Measurements from ENCODE around the gene FLAD1. TPM values are rescaled to one million over a fixed set of nuclear protein-coding genes. Genes with fewer than 3 reads are reported as not detected.

Gene FLAD1
- total RNA-seq, 1 experiment from 2014 or later: 88.3 TPM

DNA sequence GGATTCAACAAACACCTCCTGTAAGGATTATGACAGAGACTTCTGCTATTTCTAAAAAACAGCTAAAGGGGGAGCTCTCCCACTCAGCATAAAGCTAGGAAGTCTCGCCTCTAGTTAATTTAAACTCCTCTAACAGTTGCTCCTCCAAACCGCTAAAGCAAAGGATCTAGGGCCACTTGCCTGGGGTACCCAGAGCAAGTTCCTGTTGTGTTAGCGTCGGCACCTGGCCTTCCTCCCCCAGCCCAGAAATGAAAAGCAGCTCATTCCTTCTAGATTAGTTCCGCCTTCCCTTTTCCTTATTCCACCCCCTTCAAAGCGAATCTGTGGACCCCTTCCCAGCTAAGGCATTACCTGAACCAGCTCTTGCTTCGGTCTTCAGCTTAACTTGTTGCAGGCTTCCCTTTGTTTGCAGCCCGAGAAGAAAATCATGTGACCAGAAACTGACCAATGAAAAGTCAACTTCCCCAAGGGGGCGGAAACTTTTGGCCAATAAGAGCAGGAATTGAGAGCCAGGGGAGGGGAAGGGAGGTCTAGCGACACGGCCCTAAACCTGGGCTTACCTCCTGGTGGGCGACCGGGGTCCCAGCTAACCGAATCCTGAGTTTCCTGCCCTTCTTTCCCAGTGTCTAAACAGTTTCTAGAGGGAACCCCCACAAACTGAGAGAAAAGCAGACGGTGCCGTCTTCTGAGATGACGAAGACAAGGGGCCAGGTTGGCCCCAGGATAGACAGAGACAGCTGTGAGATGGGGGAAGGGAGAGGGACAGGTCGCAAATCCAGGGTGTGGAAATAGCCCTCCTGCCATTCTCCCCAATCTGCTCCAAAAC is 27.2 kb upstream of the FLAD1 start, which contains the start of gene PBXIP1 (continued):
- TF ChIP-seq PRDM15 (CRISPR knock-in tag; IDR thresholded peaks at IDR 0.05): peak; percentile 75
- TF ChIP-seq ZMAT4 (CRISPR knock-in tag; IDR thresholded peaks at IDR 0.05): peak; percentile 52; the same call in 1 of the 2 replicates

- no peak for DNase-seq (ENCODE audit: low spot score)
- no peaks in the 10 kb centered on the region for H3K27me3 Mint-ChIP-seq (ENCODE audit: low read depth)
- TF ChIP-seq TEAD4 (CRISPR knock-in tag; IDR thresholded peaks at IDR 0.05) (no peak), IRF1 (CRISPR knock-in tag; IDR thresholded peaks at IDR 0.05) (no peak), ZNF317 (CRISPR knock-in tag; IDR thresholded peaks at IDR 0.05; ENCODE audit: borderline replicate concordance, low read depth) (no peak), OVOL2 (CRISPR knock-in tag; IDR thresholded peaks at IDR 0.05; ENCODE audit: borderline replicate concordance) (no peak), EMX1 (CRISPR knock-in tag; IDR thresholded peaks at IDR 0.05) (0 out of 2 replicates have a peak, but pooled peaks have one; percentile 35), ZNF416 (CRISPR knock-in tag; IDR thresholded peaks at IDR 0.05) (no peak)
- TF ChIP-seq, protein P1, sequence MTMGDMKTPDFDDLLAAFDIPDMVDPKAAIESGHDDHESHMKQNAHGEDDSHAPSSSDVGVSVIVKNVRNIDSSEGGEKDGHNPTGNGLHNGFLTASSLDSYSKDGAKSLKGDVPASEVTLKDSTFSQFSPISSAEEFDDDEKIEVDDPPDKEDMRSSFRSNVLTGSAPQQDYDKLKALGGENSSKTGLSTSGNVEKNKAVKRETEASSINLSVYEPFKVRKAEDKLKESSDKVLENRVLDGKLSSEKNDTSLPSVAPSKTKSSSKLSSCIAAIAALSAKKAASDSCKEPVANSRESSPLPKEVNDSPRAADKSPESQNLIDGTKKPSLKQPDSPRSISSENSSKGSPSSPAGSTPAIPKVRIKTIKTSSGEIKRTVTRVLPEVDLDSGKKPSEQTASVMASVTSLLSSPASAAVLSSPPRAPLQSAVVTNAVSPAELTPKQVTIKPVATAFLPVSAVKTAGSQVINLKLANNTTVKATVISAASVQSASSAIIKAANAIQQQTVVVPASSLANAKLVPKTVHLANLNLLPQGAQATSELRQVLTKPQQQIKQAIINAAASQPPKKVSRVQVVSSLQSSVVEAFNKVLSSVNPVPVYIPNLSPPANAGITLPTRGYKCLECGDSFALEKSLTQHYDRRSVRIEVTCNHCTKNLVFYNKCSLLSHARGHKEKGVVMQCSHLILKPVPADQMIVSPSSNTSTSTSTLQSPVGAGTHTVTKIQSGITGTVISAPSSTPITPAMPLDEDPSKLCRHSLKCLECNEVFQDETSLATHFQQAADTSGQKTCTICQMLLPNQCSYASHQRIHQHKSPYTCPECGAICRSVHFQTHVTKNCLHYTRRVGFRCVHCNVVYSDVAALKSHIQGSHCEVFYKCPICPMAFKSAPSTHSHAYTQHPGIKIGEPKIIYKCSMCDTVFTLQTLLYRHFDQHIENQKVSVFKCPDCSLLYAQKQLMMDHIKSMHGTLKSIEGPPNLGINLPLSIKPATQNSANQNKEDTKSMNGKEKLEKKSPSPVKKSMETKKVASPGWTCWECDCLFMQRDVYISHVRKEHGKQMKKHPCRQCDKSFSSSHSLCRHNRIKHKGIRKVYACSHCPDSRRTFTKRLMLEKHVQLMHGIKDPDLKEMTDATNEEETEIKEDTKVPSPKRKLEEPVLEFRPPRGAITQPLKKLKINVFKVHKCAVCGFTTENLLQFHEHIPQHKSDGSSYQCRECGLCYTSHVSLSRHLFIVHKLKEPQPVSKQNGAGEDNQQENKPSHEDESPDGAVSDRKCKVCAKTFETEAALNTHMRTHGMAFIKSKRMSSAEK (CRISPR knock-in tag; IDR thresholded peaks at IDR 0.05; ENCODE audit: borderline replicate concordance): no peak
- peak overlapping the region; percentile 97 for H3K4me3 Mint-ChIP-seq
- peak; percentile 17 for ATAC-seq
- peaks cover 56% of the 10 kb centered on the region for H3K4me1 Mint-ChIP-seq
- no peaks in the 10 kb centered on the region for H3K9me3 Mint-ChIP-seq
- POLR2A ChIA-PET: interaction anchor here (0.8 to 4.6 kb wide), 10 partner anchors 11 to 237 kb away, joined by 3 to 66 read pairs (median 5); partner anchors contain the start of genes CKS1B, FLAD1, KCNN3 and PMVK
- H3K36me3 Mint-ChIP-seq: peaks cover 13% of the 10 kb centered on the region
- CTCF ChIA-PET: interaction anchor here (0.6 to 3.8 kb wide), 27 partner anchors 15 to 410 kb away, joined by 3 to 77 read pairs (median 4); partner anchors contain the start of genes ADAM15, KRTCAP2, LENEP and PMVK
- H3K27ac Mint-ChIP-seq: peak overlapping the region; percentile 99; the same call in 1 of the 2 replicates
Observed at GRCh38 chr1:154956544-154956941, 26.6 kb upstream of the FLAD1 start.

- Mint-ChIP-seq H3K4me1 (peaks cover 56% of the 10 kb centered on the region), H3K9me3 (no peaks in the 10 kb centered on the region), H3K27ac (0 out of 2 replicates have a peak overlapping the region, but pooled peaks have one; percentile 9), H3K36me3 (peaks cover 13% of the 10 kb centered on the region), H3K27me3 (ENCODE audit: low read depth) (no peaks in the 10 kb centered on the region), H3K4me3 (peak overlapping the region; percentile 97)
- ChIA-PET POLR2A (interaction anchor here (0.8 to 4.6 kb wide), 7 partner anchors 10 to 237 kb away, joined by 3 to 66 read pairs (median 8); partner anchors contain the start of genes CKS1B, FLAD1, PMVK and SHC1), CTCF (interaction anchor here (0.6 to 3.8 kb wide), 13 partner anchors 15 to 134 kb away, joined by 3 to 77 read pairs (median 4); partner anchors contain the start of genes LENEP, PMVK and SHC1)
- no peak for DNase-seq (ENCODE audit: low spot score)
- ATAC-seq: no peak
- TF ChIP-seq ZNF425 (CRISPR knock-in tag; conservative IDR thresholded peaks at IDR 0.05) (no peak), HMGXB4 (CRISPR knock-in tag; IDR thresholded peaks at IDR 0.05) (no peak), NFATC4 (CRISPR knock-in tag; IDR thresholded peaks at IDR 0.05) (no peak)
- TF ChIP-seq, protein P2, sequence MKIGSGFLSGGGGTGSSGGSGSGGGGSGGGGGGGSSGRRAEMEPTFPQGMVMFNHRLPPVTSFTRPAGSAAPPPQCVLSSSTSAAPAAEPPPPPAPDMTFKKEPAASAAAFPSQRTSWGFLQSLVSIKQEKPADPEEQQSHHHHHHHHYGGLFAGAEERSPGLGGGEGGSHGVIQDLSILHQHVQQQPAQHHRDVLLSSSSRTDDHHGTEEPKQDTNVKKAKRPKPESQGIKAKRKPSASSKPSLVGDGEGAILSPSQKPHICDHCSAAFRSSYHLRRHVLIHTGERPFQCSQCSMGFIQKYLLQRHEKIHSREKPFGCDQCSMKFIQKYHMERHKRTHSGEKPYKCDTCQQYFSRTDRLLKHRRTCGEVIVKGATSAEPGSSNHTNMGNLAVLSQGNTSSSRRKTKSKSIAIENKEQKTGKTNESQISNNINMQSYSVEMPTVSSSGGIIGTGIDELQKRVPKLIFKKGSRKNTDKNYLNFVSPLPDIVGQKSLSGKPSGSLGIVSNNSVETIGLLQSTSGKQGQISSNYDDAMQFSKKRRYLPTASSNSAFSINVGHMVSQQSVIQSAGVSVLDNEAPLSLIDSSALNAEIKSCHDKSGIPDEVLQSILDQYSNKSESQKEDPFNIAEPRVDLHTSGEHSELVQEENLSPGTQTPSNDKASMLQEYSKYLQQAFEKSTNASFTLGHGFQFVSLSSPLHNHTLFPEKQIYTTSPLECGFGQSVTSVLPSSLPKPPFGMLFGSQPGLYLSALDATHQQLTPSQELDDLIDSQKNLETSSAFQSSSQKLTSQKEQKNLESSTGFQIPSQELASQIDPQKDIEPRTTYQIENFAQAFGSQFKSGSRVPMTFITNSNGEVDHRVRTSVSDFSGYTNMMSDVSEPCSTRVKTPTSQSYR (CRISPR knock-in tag; IDR thresholded peaks at IDR 0.05): no peak
Observed at GRCh38 chr1:154957091-154957657, 26.0 kb upstream of the FLAD1 start.
